Measurements from ENCODE around the gene CHN2.

CHN2 gene

GRCh38 chr7:29478687-29479240, 284.2 kb downstream of the CHN2 start:
- Histone ChIP-seq H3K4me1 (no peaks in the 10 kb centered on the region), H3K36me3 (no peaks in the 10 kb centered on the region), H3K4me3 (ENCODE audit: low read depth, low read length) (no peak overlapping the region), H3K27me3 (no peaks in the 10 kb centered on the region), H3K9me3 (no peaks in the 10 kb centered on the region)
- TF ChIP-seq CTCF (IDR thresholded peaks at IDR 0.05; ENCODE audit: low read depth, low read length): no peak
- no peak for DNase-seq

- H3K4me3 ChIP-seq (ENCODE audit: low read depth, low read length): no peak overlapping the region
- no peak for DNase-seq
- TF ChIP-seq CTCF (IDR thresholded peaks at IDR 0.05; ENCODE audit: low read depth, low read length): no peak
- H3K36me3 ChIP-seq: no peaks in the 10 kb centered on the region
- no peaks in the 10 kb centered on the region for H3K4me1 ChIP-seq
- H3K9me3 ChIP-seq: no peaks in the 10 kb centered on the region
- H3K27me3 ChIP-seq: no peaks in the 10 kb centered on the region
Measured at GRCh38 chr7:29479301-29480200, 285.0 kb downstream of the CHN2 start.

GRCh38 chr7:29480451-29480850, 285.9 kb downstream of the CHN2 start:
- H3K36me3 ChIP-seq: no peaks in the 10 kb centered on the region
- H3K4me1 ChIP-seq: no peaks in the 10 kb centered on the region
- no peaks in the 10 kb centered on the region for H3K9me3 ChIP-seq
- no peak for TF ChIP-seq CTCF (IDR thresholded peaks at IDR 0.05; ENCODE audit: low read depth, low read length)
- no peak for DNase-seq
- H3K27me3 ChIP-seq: no peaks in the 10 kb centered on the region
- H3K4me3 ChIP-seq (ENCODE audit: low read depth, low read length): no peak overlapping the region

- TF ChIP-seq CTCF (IDR thresholded peaks at IDR 0.05; ENCODE audit: low read depth, low read length): no peak
- Histone ChIP-seq H3K9me3 (no peaks in the 10 kb centered on the region), H3K4me1 (no peaks in the 10 kb centered on the region), H3K27me3 (no peaks in the 10 kb centered on the region), H3K4me3 (ENCODE audit: low read depth, low read length) (no peak overlapping the region), H3K36me3 (no peaks in the 10 kb centered on the region)
- DNase-seq: no peak
Measured at GRCh38 chr7:29480934-29481651, 286.5 kb downstream of the CHN2 start.

GRCh38 chr7:29482056-29482455, 287.5 kb downstream of the CHN2 start:
- Histone ChIP-seq H3K4me1 (no peaks in the 10 kb centered on the region), H3K4me3 (ENCODE audit: low read depth, low read length) (no peak overlapping the region), H3K36me3 (no peaks in the 10 kb centered on the region), H3K9me3 (no peaks in the 10 kb centered on the region), H3K27me3 (no peaks in the 10 kb centered on the region)
- no peak for DNase-seq
- no peak for TF ChIP-seq CTCF (IDR thresholded peaks at IDR 0.05; ENCODE audit: low read depth, low read length)
